ENCODE results near the gene ARHGAP26.

DNA sequence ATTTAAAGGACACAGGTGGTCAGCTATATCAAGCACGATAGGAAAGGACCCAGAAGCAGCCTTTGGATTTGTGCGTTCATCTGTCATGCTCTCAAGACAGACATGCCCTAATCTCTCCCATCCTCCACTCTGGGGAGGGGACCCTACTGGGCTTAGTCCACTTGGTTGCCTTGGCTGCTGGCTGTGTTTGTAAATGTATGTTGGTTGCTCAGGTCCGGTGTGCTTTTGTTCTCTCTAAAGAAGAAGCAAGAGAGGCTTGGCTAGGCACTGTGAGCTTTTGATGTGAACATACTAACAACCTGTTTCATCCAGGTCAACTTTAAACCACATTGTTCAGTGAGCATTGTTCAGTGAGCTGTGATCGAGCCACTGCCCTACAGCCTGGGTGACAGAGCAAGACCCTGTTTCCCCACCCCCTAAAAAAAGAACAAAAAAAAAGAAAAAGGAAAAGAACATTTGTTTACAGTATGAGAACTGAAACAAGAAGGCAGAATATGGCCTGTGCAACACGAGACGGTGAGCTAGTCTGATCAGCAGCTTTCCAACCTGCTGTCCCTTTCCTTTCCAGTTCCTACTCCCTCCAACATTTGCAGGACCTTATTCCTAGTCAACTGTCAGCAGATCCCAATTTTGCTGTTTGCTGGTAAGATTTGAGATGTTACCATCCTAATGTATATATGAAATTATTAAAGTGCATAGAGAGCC, 228.3 kb downstream of the ARHGAP26 start:
- TF ChIP-seq SIN3A (IDR thresholded peaks at IDR 0.05; ENCODE audit: low read depth) = no peak
- no peak for TF ChIP-seq YY1 (IDR thresholded peaks at IDR 0.05; ENCODE audit: extremely low read depth, insufficient replicate concordance, low read depth, low read length)
- TF ChIP-seq CTCF (IDR thresholded peaks at IDR 0.05 in 2 of 3, conservative IDR thresholded peaks at IDR 0.05 in 1 of 3; ENCODE audit: borderline replicate concordance in 1 of 3, insufficient read depth in 1 of 3, low read depth in 2 of 3, low read length in 2 of 3) = no peak
- no peak for TF ChIP-seq POLR2AphosphoS5 (IDR thresholded peaks at IDR 0.05; ENCODE audit: low read depth, low read length)
- no peak for TF ChIP-seq POLR2A (IDR thresholded peaks at IDR 0.05; ENCODE audit: borderline replicate concordance, extremely low read depth, insufficient read depth, insufficient read length)
- TF ChIP-seq, protein P1, sequence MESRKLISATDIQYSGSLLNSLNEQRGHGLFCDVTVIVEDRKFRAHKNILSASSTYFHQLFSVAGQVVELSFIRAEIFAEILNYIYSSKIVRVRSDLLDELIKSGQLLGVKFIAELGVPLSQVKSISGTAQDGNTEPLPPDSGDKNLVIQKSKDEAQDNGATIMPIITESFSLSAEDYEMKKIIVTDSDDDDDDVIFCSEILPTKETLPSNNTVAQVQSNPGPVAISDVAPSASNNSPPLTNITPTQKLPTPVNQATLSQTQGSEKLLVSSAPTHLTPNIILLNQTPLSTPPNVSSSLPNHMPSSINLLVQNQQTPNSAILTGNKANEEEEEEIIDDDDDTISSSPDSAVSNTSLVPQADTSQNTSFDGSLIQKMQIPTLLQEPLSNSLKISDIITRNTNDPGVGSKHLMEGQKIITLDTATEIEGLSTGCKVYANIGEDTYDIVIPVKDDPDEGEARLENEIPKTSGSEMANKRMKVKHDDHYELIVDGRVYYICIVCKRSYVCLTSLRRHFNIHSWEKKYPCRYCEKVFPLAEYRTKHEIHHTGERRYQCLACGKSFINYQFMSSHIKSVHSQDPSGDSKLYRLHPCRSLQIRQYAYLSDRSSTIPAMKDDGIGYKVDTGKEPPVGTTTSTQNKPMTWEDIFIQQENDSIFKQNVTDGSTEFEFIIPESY (IDR thresholded peaks at IDR 0.05; ENCODE audit: extremely low read depth, insufficient replicate concordance, low read length) = no peak
- TF ChIP-seq EZH2 (IDR thresholded peaks at IDR 0.05) = no peak
- no peak for TF ChIP-seq SP1 (IDR thresholded peaks at IDR 0.05; ENCODE audit: low read depth)
- no peak for TF ChIP-seq EZH2phosphoT487 (IDR thresholded peaks at IDR 0.05; ENCODE audit: borderline replicate concordance)
- TF ChIP-seq, protein P2, sequence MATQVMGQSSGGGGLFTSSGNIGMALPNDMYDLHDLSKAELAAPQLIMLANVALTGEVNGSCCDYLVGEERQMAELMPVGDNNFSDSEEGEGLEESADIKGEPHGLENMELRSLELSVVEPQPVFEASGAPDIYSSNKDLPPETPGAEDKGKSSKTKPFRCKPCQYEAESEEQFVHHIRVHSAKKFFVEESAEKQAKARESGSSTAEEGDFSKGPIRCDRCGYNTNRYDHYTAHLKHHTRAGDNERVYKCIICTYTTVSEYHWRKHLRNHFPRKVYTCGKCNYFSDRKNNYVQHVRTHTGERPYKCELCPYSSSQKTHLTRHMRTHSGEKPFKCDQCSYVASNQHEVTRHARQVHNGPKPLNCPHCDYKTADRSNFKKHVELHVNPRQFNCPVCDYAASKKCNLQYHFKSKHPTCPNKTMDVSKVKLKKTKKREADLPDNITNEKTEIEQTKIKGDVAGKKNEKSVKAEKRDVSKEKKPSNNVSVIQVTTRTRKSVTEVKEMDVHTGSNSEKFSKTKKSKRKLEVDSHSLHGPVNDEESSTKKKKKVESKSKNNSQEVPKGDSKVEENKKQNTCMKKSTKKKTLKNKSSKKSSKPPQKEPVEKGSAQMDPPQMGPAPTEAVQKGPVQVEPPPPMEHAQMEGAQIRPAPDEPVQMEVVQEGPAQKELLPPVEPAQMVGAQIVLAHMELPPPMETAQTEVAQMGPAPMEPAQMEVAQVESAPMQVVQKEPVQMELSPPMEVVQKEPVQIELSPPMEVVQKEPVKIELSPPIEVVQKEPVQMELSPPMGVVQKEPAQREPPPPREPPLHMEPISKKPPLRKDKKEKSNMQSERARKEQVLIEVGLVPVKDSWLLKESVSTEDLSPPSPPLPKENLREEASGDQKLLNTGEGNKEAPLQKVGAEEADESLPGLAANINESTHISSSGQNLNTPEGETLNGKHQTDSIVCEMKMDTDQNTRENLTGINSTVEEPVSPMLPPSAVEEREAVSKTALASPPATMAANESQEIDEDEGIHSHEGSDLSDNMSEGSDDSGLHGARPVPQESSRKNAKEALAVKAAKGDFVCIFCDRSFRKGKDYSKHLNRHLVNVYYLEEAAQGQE (IDR thresholded peaks at IDR 0.05; ENCODE audit: low read depth) = no peak
- no peak for TF ChIP-seq TCF7L2 (IDR thresholded peaks at IDR 0.05; ENCODE audit: borderline replicate concordance, extremely low read depth, insufficient read depth, insufficient read length)
- no peak for TF ChIP-seq ZNF274 (IDR thresholded peaks at IDR 0.05; ENCODE audit: low read depth, low read length)
